Fibroblast of lung (primary cell): ENCODE data around the gene SDC1. TPM values are rescaled to one million over a fixed set of nuclear protein-coding genes. Genes with fewer than 3 reads are reported as not detected.

Source experiments
- DNase-seq, 2 donors: peaks; one replicate each; pipeline versions ENCODE4 v3.0.0 to v3.0.0-alpha.2; 2010; ENCODE audit warnings: low read depth in 2 of 2
- H2AFZ ChIP-seq: 2 replicates; pipeline ENCODE4 v1.5.1; 2012; ENCODE audit warnings: low read length, control low read depth, inconsistent platforms
- H3K27ac ChIP-seq: 2 replicates; pipeline ENCODE4 v1.5.1; 2011; ENCODE audit warnings: low read length, control low read depth; ENCODE audit not compliant: insufficient read depth
- H3K27me3 ChIP-seq: 2 replicates; pipeline ENCODE4 v1.5.1; 2011; ENCODE audit warnings: mild to moderate bottlenecking, low read length; ENCODE audit not compliant: control insufficient read depth, insufficient read depth
- H3K36me3 ChIP-seq: 2 replicates; pipeline ENCODE4 v1.5.1; 2011; ENCODE audit warnings: low read length; ENCODE audit not compliant: control insufficient read depth, insufficient read depth
- H3K4me1 ChIP-seq: 2 replicates; pipeline ENCODE4 v1.5.1; 2011; ENCODE audit warnings: low read length; ENCODE audit not compliant: control insufficient read depth, insufficient read depth; ENCODE audit errors: extremely low read depth
- H3K4me2 ChIP-seq: 2 replicates; pipeline ENCODE4 v1.5.1; 2011; ENCODE audit warnings: low read length, control low read depth; ENCODE audit not compliant: insufficient read depth; ENCODE audit errors: extremely low read depth
- H3K4me3 ChIP-seq, 4 experiments: fragments of 200-600 bp in 1 of 4; sonication (generic) in 1 of 4; replicated peaks in 1 of 4; 2 replicates each; pipeline ENCODE4 v1.5.1; 2011 to 2016; ENCODE audit warnings: low read length in 4 of 4, low read depth in 3 of 4, mild to moderate bottlenecking in 3 of 4, control low read depth in 2 of 4, inconsistent platforms in 1 of 4, mixed read lengths in 1 of 4; ENCODE audit not compliant: insufficient read depth in 1 of 4; ENCODE audit errors: control extremely low read depth in 1 of 4
- H3K79me2 ChIP-seq: 2 replicates; pipeline ENCODE4 v1.5.1; 2012; ENCODE audit warnings: mild to moderate bottlenecking, low read length, inconsistent platforms; ENCODE audit not compliant: control insufficient read depth, insufficient read depth
- H3K9ac ChIP-seq: 2 replicates; pipeline ENCODE4 v1.5.1; 2011; ENCODE audit warnings: mild to moderate bottlenecking, low read length, control low read depth; ENCODE audit not compliant: insufficient read depth
- H3K9me3 ChIP-seq: 2 replicates; pipeline ENCODE4 v1.5.1; 2012; ENCODE audit warnings: low read depth, low read length; ENCODE audit not compliant: control insufficient read depth, insufficient read depth
- H4K20me1 ChIP-seq: 2 replicates; pipeline ENCODE4 v1.5.1; 2011; ENCODE audit warnings: low read length; ENCODE audit not compliant: control insufficient read depth, insufficient read depth; ENCODE audit errors: extremely low read depth
- CTCF ChIP-seq, 2 donors: IDR thresholded peaks in 1 of 2; conservative IDR thresholded peaks in 1 of 2; 1 replicate in 1 of 2; 2 replicates in 1 of 2; pipeline ENCODE4 v1.5.1; 2011 to 2012; ENCODE audit warnings: low read length in 2 of 2, control low read depth in 1 of 2, inconsistent platforms in 1 of 2, low read depth in 1 of 2, mild to moderate bottlenecking in 1 of 2
- EZH2 ChIP-seq: IDR thresholded peaks from 2 replicates; pipeline ENCODE4 v1.5.1; 2012; ENCODE audit warnings: low read length, control low read depth, mild to moderate bottlenecking; ENCODE audit errors: missing control alignments
- polyA plus RNA-seq, 2 donors: library from polyadenylated mRNA; depleted of rRNA in 1 of 2; stranded (reverse) in 1 of 2; unstranded in 1 of 2; fragments of >200 nt; gene quantifications; 2 replicates each; pipeline ENCODE4 v1.2.1, GENCODE V29; 2011 to 2012; ENCODE audit warnings: missing spikeins in 1 of 2
- total RNA-seq: library from RNA; depleted of rRNA; stranded (reverse); fragments of >200 nt; gene quantifications from 2 replicates; pipeline ENCODE4 v1.2.1, GENCODE V29; 2014

The SDC1 gene
- total and polyA plus RNA-seq, 2 donors (not counting 1 experiment from before 2014, with no cell fraction given), result 14.6 to 56.8 TPM

- H3K4me3 ChIP-seq, result no peak overlapping the region
- no peaks in the 10 kb centered on the region for H3K27me3 ChIP-seq
- H4K20me1 ChIP-seq, result no peaks in the 10 kb centered on the region
- no peak for DNase-seq
- H2AFZ ChIP-seq, result no peak overlapping the region
- H3K79me2 ChIP-seq, result no peaks in the 10 kb centered on the region
- peaks cover 3% of the 10 kb centered on the region for H3K4me1 ChIP-seq
- H3K9ac ChIP-seq, result no peak overlapping the region
- H3K4me2 ChIP-seq, result no peak overlapping the region
- no peak overlapping the region for H3K27ac ChIP-seq
- no peaks in the 10 kb centered on the region for H3K36me3 ChIP-seq
- TF ChIP-seq EZH2, result no peak
- TF ChIP-seq CTCF (conservative IDR thresholded peaks at IDR 0.05 in 1 of 2, IDR thresholded peaks at IDR 0.05 in 1 of 2; ENCODE audit: low read depth in 1 of 2, low read length in 2 of 2), result no peak
- H3K9me3 ChIP-seq, result no peaks in the 10 kb centered on the region
These were observed 36.1 kb downstream of the SDC1 start for GRCh38 chr2:20188851-20189250.

DNA sequence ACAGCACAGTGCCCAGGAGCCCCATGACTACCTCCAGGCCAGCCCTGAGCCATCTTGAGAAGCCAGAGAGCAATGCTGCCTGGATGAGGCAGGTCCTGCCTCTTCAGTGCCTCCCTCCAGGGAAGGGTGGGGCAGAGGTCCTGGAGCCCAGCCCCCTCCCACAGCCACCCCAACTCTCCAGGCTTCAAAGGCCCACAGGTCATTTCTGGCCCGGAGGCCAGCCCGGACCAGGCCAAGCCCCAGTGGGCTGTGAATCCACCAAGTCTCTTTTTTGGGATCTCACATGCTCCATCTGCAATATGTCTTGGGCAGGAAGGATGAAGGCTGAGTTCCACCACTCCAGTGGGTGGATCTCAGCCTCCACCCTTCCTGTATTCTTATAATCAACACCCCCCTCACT, 36.7 kb downstream of the SDC1 start:
- no peaks in the 10 kb centered on the region for H3K36me3 ChIP-seq
- H3K9me3 ChIP-seq, result no peaks in the 10 kb centered on the region
- no peaks in the 10 kb centered on the region for H4K20me1 ChIP-seq
- no peaks in the 10 kb centered on the region for H3K27me3 ChIP-seq
- H3K79me2 ChIP-seq, result no peaks in the 10 kb centered on the region
- H3K4me2 ChIP-seq, result no peak overlapping the region
- no peak overlapping the region for H2AFZ ChIP-seq
- DNase-seq, result no peak
- no peak overlapping the region for H3K4me3 ChIP-seq
- no peak overlapping the region for H3K9ac ChIP-seq
- H3K4me1 ChIP-seq, result peaks cover 3% of the 10 kb centered on the region
- TF ChIP-seq CTCF (conservative IDR thresholded peaks at IDR 0.05 in 1 of 2, IDR thresholded peaks at IDR 0.05 in 1 of 2; ENCODE audit: low read depth in 1 of 2, low read length in 2 of 2) (no peak), EZH2 (no peak)
- no peak overlapping the region for H3K27ac ChIP-seq

DNA sequence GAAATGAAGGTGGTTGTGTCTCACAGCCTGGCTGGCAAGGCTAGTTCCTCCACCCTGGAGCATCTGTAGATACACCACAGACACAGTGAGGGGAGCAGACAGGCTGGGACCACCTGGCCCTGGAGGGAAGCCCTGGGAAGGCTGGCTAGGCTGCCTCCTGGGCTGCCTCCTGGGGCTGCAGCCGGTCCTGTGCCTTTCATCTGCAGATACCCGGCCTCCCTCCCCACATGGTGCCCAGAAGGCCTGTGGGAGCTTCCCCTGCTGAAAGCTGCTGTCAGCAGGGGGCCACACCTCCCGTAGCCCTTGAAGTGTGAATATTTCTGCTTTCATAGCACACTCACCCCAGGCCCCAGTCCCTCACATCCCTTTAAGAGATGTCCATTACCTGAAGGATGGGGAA, 37.6 kb downstream of the SDC1 start:
- no peak overlapping the region for H3K27ac ChIP-seq
- H3K4me3 ChIP-seq, result no peak overlapping the region
- no peaks in the 10 kb centered on the region for H3K79me2 ChIP-seq
- no peaks in the 10 kb centered on the region for H3K27me3 ChIP-seq
- H3K9me3 ChIP-seq, result no peaks in the 10 kb centered on the region
- H2AFZ ChIP-seq, result no peak overlapping the region
- no peaks in the 10 kb centered on the region for H4K20me1 ChIP-seq
- H3K36me3 ChIP-seq, result no peaks in the 10 kb centered on the region
- H3K4me1 ChIP-seq, result peaks cover 3% of the 10 kb centered on the region
- H3K9ac ChIP-seq, result no peak overlapping the region
- no peak overlapping the region for H3K4me2 ChIP-seq
- no peak for DNase-seq
- TF ChIP-seq EZH2, result no peak
- no peak for TF ChIP-seq CTCF (conservative IDR thresholded peaks at IDR 0.05 in 1 of 2, IDR thresholded peaks at IDR 0.05 in 1 of 2; ENCODE audit: low read depth in 1 of 2, low read length in 2 of 2)
